SKM-1 (cell line): ENCODE results near the gene GJA9.

Experiments
- DNase-seq: peaks from one replicate; lab custom pipeline; 2025; ENCODE audit not compliant: unreplicated experiment; lab: John Stamatoyannopoulos, UW

GJA9 gene

DNA sequence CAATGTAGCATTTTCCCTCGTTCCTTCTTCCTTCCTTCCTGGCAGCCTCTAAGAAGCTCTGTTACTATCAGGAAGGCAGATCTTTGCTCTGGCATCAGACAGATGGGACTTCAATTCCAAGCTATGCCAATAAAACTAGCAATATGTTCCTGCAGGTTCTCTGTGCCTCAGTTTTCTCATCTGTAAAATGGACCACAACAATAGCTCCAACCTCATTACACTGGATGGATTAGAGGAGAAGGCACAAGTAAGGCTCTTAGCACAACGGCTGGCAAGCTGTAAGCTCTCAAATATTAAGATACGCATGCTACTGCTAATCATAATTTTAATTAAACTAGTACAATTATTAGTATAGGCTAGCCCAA is 49.0 kb downstream of the GJA9 start:
- no peak for DNase-seq

DNA sequence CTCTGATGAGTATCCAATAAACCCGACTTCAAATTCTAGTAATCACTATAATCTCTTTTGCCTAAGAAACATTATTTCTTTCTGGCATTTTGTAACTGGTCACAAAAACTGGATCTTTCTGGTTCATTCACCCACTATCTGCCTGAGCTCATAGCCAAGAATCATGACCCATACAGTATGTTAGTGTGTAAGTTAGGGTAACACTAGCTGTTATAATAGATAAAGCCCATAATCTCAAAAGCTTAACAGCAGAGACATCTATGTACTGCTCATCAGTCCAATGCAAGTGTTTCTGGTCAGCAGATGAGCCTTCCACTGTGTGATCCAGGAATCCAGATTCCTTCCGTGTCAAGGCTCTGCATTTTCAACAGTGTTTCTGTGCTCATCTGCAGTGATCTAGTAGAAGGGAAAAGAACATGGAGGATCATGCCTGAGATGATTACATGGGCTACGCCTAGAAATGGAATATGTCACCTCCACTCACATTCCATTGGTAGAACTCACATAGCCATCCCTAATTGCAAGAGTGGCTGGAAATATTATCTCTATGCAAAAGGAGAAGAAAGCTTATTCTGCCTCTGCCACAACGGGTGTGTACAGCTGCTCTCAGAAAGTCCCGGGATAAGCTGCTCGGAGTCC is 49.5 kb downstream of the GJA9 start:
- DNase-seq, result no peak

DNA sequence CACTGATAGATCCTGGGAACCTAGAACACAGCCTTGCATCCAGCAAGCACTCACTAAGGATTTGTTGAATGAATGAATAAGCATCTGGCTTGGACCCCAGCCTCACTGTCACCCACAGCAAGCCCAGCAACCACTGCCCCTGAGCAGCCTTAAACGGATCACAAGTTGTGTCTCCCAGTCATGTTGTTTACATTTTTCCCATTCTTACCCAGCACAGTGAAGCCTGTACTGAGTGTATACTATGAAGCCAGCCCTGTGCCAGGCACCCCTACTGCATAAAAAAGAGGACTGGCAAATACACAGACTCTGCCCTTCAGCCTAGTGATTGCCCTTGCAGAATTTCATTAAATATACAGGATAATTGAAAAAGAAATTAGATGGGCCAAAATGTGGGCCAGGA is 52.0 kb downstream of the GJA9 start:
- DNase-seq, result no peak

DNA sequence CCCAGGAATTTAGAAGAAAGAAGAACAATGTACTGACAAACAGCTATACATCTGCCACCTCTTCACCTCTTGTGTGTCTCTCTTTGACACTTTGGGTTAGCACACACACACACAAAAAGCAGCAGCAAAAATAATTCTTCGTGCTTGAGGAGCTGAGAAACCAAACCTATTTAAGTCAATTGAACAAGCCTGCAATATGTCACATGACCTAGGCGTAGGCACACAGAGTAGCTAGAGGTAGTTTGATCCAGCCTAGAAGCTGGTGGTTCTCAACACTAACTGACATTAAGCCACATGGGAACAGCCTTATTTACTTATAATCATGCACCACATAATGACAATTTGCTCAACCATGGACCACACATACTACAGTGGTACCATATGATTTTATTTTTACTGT is 54.1 kb downstream of the GJA9 start:
- DNase-seq, result no peak

DNA sequence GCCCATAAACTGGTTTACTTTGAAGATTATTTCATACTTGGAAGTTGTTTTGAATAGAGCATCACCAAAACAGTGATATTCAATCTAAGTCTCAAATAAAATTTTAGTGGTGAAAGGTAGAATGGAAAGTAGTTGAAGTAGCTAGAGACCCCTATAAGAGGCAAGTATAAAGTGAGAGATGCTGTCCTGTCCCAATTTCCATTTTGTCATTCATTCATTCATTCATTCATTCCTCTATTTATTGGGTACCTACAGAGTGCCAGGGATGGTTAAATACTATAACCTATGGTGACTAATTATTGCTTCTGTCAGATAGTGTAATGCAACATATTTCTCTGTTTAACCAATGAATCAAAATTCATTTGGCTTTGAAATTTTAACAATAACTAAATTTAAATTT is 54.5 kb downstream of the GJA9 start:
- DNase-seq, result no peak

DNA sequence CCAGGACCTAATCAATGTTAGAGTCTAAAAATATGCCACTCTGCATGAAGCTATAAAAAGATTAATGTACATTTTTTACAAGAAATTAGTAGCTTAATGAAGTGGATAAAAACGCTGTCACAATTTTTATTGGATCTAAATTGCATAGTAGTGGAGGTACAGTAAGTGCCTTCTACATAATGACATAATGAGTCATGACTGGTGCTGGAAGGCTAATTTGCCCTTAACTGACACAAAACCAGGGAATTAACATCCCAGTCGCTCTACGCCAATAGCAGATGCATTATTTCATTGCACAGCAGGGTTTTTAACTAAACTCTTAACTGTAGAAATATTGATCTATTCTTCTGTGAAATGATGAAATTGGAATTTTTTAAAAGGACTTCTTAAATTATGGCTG is 55.1 kb downstream of the GJA9 start:
- no peak for DNase-seq
